Body of pancreas (tissue), 4 donors: ENCODE measurements around the gene RNF181.

Experiments
- POLR2A ChIP-seq, 3 donors: fragments of 450-650 bp; IDR thresholded peaks; one replicate each; pipeline ENCODE4 v1.6.1; 2016; ENCODE audit warnings: antibody characterized with exemption in 3 of 3, mild to moderate bottlenecking in 2 of 3
- TF ChIP-seq, protein P1 (sequence below), 7 experiments: fragments of 450-650 bp in 4 of 7; fragments of 200-600 bp in 3 of 7; sonication (generic) in 3 of 7; IDR thresholded peaks; one replicate each; pipeline ENCODE4 v1.5.1; 2016 to 2019; ENCODE audit warnings: antibody characterized with exemption in 7 of 7

DNA sequence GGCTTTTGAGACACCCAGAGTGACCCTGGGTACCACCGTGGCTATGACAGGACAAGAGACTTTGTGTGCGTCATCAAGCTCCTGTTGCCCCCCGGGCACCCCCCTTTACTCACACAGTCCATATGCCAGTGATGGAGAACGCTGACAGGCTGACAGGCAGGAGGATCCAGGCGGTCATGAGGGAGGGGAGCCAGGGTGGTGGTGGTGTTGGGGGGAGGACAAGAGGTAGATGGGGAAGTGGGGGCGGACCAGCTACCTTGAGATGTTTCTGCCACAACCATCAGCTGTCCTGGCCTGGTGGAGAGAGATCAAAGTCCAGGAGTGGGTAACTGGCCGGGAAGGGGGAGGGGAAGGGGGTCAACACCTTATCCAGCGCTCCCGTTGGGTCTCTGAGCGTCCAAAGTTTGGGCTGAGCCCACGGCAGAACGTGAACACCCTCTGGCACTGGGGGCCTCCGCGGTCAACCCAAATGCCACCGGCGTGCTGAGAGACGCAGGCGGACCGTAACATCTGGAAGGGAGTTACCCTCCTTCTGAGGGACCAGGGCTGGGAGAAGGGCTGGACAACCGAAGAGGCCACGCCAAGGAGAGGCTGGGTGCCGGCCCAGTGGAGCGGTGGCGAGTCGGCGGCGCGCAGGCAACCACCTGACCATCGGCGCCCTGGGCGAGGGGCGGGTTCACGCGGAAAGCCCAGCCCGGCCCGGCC lies 6.4 kb downstream of the RNF181 start:
- no peak for TF ChIP-seq POLR2A (IDR thresholded peaks at IDR 0.05)
- TF ChIP-seq, protein P1, sequence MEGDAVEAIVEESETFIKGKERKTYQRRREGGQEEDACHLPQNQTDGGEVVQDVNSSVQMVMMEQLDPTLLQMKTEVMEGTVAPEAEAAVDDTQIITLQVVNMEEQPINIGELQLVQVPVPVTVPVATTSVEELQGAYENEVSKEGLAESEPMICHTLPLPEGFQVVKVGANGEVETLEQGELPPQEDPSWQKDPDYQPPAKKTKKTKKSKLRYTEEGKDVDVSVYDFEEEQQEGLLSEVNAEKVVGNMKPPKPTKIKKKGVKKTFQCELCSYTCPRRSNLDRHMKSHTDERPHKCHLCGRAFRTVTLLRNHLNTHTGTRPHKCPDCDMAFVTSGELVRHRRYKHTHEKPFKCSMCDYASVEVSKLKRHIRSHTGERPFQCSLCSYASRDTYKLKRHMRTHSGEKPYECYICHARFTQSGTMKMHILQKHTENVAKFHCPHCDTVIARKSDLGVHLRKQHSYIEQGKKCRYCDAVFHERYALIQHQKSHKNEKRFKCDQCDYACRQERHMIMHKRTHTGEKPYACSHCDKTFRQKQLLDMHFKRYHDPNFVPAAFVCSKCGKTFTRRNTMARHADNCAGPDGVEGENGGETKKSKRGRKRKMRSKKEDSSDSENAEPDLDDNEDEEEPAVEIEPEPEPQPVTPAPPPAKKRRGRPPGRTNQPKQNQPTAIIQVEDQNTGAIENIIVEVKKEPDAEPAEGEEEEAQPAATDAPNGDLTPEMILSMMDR (IDR thresholded peaks at IDR 0.05): no peak
